ENCODE results near the gene CTU2.

DNA sequence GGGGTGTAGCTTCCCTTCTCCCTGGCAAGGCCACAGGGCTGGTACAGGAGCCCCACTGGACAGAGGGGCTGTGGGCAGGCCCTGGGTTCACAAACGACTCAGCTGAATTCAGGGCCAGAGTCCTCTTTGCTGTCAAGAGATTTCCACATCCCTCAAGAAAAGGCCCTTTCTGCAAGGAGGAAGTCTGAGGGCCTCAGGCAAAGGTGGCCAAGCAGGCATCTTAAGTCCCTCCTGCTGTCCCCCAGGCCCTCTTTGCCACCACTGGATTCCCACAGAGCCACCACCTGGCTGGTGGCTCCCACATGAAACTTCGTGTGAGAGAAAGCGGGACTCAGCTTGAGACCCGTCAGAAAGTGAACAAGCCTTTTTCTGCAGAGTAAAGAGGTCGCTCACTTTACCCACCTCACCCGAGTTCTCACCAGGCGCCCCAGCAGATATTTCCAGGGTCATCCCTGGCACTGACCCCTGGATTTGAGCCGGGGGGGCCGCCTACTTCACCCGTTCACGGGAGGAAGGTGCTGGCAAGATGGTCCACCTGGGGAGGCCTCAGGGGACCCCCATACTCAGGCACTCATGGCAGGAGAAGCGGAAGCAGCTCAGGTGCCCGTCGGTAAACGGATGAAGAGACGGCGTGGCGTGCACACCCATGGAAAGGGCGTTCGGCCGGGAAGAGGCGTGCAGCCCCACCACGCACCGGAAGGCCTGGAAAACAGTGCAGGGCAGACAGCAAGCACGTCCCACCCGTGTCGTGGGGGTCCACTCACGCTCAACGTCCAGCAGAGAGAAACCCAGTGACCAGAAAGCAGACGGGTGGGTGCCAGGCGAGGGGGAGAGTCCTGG, 3.7 kb upstream of the CTU2 start:
- TF ChIP-seq FOXM1 (IDR thresholded peaks at IDR 0.05; ENCODE audit: low read depth) (no peak), FOXM1 (CRISPR knock-in tag; IDR thresholded peaks at IDR 0.05; ENCODE audit: low read depth) (no peak), POLR2A (conservative IDR thresholded peaks at IDR 0.05) (no peak)
